Astrocyte of the spinal cord (primary cell): Measurements from ENCODE around the gene ATG7.
"Not testable (repeated sequence)": the region's sequence is repeated elsewhere in the genome, so short reads cannot be mapped to it uniquely, and the experiment has no call there.

ENCODE experiments used
- DNase-seq: peaks from one replicate; pipeline ENCODE4 v3.0.0; 2011; ENCODE audit warnings: low read depth, low spot score
- H3K4me3 ChIP-seq: 2 replicates; pipeline ENCODE4 v1.5.1; 2011; ENCODE audit warnings: low read depth, mild to moderate bottlenecking, low read length, moderate library complexity
- in situ Hi-C: cut with HindIII; loops from 2 replicates; pipeline ENCODE4 v1.10.0; 2017; ENCODE audit warnings: low sequenced_read_pairs
- TF ChIP-seq, protein P1 (sequence below): IDR thresholded peaks from 2 replicates; pipeline ENCODE4 v1.5.1; 2012; ENCODE audit warnings: low read depth, mild to moderate bottlenecking, low read length, inconsistent platforms

The ATG7 gene

DNA sequence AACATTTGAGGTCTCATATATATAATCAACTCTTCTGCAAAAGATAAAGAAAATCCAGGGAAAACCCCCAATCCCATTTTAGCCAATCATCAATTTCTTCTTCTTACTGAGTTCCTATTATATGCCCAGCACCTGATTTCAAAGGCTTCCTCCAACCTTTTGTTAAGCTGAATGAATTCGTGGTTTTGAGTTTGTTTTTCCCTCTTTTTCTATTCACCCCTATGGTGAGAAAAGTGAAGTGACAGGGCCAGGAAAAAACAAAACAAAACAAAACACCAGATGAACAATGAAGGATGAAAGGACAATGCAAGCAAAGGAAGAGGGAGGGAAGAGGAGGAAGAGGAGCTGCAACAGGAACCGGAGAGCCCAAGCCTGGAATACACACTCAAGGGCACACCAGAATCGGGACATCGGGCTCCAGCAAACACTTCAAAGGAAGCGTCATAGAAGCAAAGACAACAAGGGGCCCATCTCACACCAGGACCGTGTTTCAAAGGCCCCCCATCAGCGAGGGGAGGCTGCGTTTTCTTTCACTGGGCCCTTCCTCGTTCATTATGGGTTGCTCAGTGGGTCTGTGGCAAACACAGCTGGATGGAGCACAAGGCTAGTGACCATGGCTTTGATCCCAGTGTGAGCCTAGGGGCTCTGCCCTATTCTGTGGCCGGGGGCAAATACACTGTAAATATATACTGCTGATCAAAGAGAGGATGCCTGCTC is 321.3 kb downstream of the ATG7 start:
- no peak for DNase-seq
- in situ Hi-C loops = no loop called here
- no peak overlapping the region for H3K4me3 ChIP-seq
- TF ChIP-seq, protein P1, sequence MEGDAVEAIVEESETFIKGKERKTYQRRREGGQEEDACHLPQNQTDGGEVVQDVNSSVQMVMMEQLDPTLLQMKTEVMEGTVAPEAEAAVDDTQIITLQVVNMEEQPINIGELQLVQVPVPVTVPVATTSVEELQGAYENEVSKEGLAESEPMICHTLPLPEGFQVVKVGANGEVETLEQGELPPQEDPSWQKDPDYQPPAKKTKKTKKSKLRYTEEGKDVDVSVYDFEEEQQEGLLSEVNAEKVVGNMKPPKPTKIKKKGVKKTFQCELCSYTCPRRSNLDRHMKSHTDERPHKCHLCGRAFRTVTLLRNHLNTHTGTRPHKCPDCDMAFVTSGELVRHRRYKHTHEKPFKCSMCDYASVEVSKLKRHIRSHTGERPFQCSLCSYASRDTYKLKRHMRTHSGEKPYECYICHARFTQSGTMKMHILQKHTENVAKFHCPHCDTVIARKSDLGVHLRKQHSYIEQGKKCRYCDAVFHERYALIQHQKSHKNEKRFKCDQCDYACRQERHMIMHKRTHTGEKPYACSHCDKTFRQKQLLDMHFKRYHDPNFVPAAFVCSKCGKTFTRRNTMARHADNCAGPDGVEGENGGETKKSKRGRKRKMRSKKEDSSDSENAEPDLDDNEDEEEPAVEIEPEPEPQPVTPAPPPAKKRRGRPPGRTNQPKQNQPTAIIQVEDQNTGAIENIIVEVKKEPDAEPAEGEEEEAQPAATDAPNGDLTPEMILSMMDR = no peak

DNA sequence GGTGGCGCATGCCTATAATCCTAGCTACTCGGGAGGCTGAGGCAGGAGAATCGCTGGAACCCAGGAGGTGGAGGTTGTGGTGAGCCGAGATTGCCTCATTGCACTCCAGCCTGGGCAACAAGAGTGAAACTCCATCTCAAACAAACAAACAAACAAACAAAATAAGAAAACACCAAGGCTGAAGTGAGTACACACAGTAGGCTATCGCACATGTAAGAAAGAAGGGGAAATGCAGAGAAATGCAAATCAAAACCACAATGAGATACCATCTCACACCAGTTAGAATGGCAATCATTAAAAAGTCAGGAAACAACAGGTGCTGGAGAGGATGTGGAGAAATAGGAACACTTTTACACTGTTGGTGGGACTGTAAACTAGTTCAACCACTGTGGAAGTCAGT is 322.8 kb downstream of the ATG7 start:
- H3K4me3 ChIP-seq, in situ Hi-C loops, DNase-seq: not testable (repeated sequence)

DNA sequence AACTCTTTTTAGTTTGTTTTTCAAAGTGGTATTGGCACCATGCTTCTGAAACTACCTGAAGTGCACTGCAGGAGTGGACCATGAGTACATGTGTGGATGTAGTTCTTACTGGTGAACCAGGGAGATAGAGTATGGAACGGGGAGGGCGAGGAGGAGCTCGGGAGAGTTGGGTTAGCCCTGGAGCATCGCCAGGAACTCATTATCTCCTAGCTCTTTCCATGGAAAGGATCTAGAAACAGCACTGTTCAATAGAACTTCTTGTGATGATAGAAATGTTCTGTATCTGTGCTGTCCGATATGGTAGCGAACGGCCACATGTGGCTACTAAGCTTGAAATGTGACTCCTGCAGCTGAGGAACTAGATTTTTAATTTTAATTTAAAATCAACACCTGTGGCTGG is 324.2 kb downstream of the ATG7 start:
- no peak for DNase-seq
- in situ Hi-C loops = no loop called here
- no peak overlapping the region for H3K4me3 ChIP-seq
- TF ChIP-seq, protein P1 = no peak

DNA sequence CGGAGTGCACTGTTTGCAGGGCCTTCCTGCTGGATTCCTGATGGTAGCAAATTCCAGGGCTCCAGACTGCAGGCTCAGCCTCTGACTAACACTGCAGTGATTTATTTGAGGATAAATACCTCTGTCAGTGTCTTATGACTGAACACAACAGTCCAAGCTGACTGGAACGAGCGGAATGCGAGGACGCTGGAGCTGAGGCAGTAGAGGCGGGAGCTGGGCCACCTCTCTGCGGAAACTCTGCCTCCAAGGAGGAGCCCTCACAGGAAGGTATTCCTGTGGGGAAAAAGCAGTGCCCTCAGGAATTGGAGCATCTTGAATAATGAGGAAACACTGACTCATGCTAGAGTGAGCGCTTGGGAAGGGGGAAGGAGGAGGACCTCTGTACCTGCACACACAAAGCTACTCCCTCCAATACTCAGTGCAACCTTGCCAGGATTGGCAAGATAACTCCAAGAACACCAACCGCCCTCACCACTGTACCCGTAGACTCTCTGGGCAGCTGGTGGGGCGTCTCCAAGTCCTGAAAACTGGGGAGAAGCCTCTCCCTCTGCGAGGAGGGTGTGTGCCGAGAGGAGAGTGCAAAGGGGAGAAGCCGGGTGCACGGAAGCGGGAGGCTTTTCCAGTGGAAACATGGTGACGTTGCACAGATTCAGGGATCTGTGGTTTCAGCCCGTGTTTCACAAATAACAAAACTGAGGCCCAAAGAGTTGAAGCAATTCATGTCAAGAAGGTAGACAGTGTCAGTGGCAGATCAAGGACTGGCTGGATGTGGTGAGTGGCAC is 328.5 kb downstream of the ATG7 start:
- H3K4me3 ChIP-seq = no peak overlapping the region
- DNase-seq = peak; percentile 99
- TF ChIP-seq, protein P1 = no peak
- in situ Hi-C loops = loop anchor here (25.0 kb wide), 1 partner anchor 213 kb away; no protein-coding TSS in a partner anchor

DNA sequence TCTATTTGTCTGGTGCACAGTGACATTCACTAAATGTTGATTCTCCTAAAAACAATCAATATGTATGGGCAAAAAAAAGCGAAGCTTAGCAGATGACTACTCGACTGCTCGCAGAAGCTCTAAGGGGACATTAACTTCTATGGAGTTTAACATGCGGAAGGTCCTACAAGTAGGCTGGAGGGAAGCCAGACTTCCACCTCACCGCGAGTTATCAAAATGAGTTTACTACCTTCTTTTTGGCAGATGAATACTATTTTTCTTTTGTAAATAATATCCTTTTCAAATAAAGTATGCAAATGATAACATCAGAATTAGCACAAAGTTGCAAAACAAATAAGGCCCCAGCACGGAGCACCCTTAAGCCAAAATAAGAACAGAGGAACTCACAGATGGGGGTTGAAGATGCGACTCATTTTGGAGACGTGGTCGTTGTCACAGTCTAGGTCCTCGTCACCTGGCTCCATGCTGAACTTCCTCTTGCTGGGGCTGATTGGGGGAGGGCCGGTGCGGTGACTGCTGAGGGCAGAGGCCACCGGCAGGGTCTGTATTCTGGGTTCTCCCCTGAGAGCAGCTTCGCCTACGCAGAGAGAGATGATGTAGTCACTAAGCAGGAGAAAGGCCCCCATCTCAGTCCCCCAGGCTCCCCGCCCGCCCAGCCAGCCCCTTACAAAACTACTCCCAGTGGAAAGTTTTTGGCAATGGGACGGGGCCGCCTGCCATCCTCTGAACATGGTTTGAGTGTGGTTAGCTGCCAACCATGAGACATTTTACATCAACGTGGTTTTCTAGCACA is 329.4 kb downstream of the ATG7 start:
- DNase-seq = peak; percentile 68
- H3K4me3 ChIP-seq = no peak overlapping the region
- in situ Hi-C loops = loop anchor here (25.0 kb wide), 1 partner anchor 214 kb away; no protein-coding TSS in a partner anchor
- TF ChIP-seq, protein P1 = no peak

DNA sequence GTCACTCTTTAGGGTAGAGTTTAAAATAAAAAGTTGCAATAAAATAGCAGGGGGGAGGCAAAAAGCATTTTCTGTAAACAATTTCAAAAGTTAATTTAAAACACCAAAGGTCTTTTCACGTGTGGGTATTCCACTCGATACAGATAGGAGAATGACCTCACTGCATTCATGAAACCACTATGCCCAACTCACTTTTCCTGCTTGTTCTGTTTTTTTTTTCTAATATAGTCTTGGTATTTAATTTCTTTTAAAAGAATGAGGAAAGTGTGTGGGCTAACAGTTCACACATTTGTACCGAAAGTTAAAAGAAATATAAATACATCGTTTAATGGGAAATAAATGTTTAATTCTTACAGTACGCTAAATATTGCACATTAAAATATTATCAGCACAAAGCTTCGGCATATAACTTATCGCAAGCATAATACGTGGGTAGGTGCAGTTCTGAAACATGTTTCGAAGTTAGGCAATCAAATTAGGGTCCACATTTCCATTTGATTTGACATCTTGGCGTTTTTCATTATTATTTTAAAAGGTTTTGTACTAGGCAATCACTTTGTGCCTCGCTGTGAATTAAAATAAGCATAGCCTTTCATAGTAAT is 330.1 kb downstream of the ATG7 start:
- in situ Hi-C loops = loop anchor here (25.0 kb wide), 1 partner anchor 215 kb away; no protein-coding TSS in a partner anchor
- no peak for DNase-seq
- TF ChIP-seq, protein P1 = no peak
- no peak overlapping the region for H3K4me3 ChIP-seq
